Cardiac muscle cell (in vitro differentiated cells and primary cell): ENCODE data around the gene ENOX1. TPM values are rescaled to one million over a fixed set of nuclear protein-coding genes. Genes with fewer than 3 reads are reported as not detected.
A peak's percentile ranks its signal among the peaks of the same experiment; 100 is the strongest.

Experiments
- DNase-seq, 2 donors: peaks; one replicate each; pipeline versions ENCODE4 v3.0.0 to v3.0.0-alpha.2; 2010 to 2017; ENCODE audit warnings: low read depth in 1 of 2, low spot score in 1 of 2
- H3K27ac ChIP-seq: fragments of 200-600 bp; sonication (generic); 2 replicates; pipeline ENCODE4 v1.5.1; 2016
- H3K27me3 ChIP-seq: fragments of 200-600 bp; sonication (generic); 2 replicates; pipeline ENCODE4 v1.6.0; 2016; ENCODE audit warnings: control low read depth
- H3K36me3 ChIP-seq: fragments of 200-600 bp; sonication (generic); 2 replicates; pipeline ENCODE4 v1.5.1; 2016; ENCODE audit warnings: control low read depth
- H3K4me1 ChIP-seq: fragments of 200-600 bp; sonication (generic); 2 replicates; pipeline ENCODE4 v1.8.1; 2017; ENCODE audit warnings: low read depth, mild to moderate bottlenecking, mixed run types
- H3K4me3 ChIP-seq: fragments of 200-600 bp; sonication (generic); 2 replicates; pipeline ENCODE4 v1.5.1; 2016; ENCODE audit warnings: mild to moderate bottlenecking
- H3K9me3 ChIP-seq: fragments of 200-600 bp; sonication (generic); 2 replicates; pipeline ENCODE4 v1.5.1; 2017; ENCODE audit warnings: low read depth, mild to moderate bottlenecking, control low read depth
- polyA plus RNA-seq: library from polyadenylated mRNA; unstranded; fragments of >200 nt; fragmentation: Nextera tagmentation; extraction: Ambion mirVana; gene quantifications from 2 replicates; pipeline ENCODE4 v1.2.1, GENCODE V29; 2016
- total RNA-seq: library from RNA; depleted of rRNA; stranded (reverse); fragments of >200 nt; gene quantifications from 2 replicates; pipeline ENCODE4 v1.2.3, GENCODE V29; 2016
- TF ChIP-seq, protein P1 (sequence below): IDR thresholded peaks from 2 replicates; pipeline ENCODE4 v1.5.1; 2012; ENCODE audit warnings: low read depth, mild to moderate bottlenecking, low read length

ENOX1 gene
- total and polyA plus RNA-seq, 2 experiments from 2014 or later: 2.0 to 5.1 TPM

DNA sequence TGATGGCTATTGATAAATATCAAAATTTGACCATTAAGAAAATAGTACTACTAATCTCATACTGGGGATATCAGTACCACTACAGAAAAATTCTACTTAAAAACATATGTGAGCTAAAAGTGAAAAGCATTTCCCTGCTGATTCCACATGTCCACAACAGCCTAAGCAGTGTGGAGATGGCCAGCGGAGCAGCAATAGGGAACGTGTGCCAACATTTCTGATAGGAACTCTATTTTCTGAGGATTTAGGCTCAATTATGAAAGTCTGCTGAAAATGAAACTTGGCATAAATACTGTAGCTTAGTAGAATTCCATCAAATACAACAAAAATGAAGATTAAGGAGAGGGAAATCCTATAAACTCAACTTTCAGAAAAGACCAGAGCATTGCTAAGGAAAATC is 311.6 kb downstream of the ENOX1 start:
- H3K9me3 ChIP-seq: no peaks in the 10 kb centered on the region
- peak in 1 of 2 donors; percentile 16 for DNase-seq
- H3K4me1 ChIP-seq: peaks cover 27% of the 10 kb centered on the region
- no peak overlapping the region for H3K27ac ChIP-seq
- H3K36me3 ChIP-seq: no peaks in the 10 kb centered on the region
- no peak overlapping the region for H3K4me3 ChIP-seq
- H3K27me3 ChIP-seq: no peaks in the 10 kb centered on the region
- TF ChIP-seq, protein P1, sequence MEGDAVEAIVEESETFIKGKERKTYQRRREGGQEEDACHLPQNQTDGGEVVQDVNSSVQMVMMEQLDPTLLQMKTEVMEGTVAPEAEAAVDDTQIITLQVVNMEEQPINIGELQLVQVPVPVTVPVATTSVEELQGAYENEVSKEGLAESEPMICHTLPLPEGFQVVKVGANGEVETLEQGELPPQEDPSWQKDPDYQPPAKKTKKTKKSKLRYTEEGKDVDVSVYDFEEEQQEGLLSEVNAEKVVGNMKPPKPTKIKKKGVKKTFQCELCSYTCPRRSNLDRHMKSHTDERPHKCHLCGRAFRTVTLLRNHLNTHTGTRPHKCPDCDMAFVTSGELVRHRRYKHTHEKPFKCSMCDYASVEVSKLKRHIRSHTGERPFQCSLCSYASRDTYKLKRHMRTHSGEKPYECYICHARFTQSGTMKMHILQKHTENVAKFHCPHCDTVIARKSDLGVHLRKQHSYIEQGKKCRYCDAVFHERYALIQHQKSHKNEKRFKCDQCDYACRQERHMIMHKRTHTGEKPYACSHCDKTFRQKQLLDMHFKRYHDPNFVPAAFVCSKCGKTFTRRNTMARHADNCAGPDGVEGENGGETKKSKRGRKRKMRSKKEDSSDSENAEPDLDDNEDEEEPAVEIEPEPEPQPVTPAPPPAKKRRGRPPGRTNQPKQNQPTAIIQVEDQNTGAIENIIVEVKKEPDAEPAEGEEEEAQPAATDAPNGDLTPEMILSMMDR: no peak

DNA sequence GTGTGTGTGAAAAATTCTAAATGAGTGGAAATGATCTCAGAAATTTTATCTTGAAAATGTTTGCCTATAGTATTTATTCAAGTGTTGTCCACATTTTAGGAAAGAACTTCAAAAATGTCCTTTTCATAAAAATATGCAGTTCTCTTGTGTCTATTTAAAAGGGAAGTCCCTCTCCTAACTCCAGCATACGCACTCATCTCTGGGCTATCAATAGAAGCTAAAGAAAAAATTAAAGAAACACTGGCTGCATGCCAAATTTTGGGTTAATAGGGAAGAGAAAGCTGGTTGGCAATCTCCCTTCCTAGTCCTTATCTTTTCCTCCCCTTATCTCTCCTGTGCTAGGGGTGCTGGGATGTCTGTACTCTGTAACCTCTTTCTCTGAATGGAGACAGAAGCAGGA is 313.3 kb downstream of the ENOX1 start:
- DNase-seq: peak; percentile 24 to 78
- Histone ChIP-seq H3K27me3 (no peaks in the 10 kb centered on the region), H3K4me1 (peaks cover 27% of the 10 kb centered on the region), H3K27ac (peak overlapping the region; percentile 1), H3K9me3 (no peaks in the 10 kb centered on the region), H3K36me3 (no peaks in the 10 kb centered on the region), H3K4me3 (no peak overlapping the region)
- TF ChIP-seq, protein P1: no peak

DNA sequence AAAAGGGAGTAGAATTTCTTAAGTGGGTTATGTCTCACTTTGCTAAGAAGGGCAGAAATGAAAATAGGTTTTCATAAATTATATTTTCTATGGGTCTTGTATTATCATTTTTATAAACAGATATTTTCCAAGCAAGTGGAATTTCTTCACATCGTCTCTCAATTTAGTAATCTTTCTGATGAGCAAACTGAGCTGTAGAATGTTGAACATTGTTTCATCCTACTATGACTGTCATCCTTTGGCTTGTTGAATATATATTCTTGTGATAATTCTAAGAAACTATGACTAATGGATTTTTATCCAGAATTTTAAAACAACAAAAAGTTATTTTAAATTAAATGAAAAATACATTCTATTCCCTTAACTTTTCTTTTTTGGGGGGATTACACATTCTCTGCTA is 313.8 kb downstream of the ENOX1 start:
- DNase-seq: no peak
- no peaks in the 10 kb centered on the region for H3K36me3 ChIP-seq
- H3K27me3 ChIP-seq: no peaks in the 10 kb centered on the region
- peak overlapping the region; percentile 2 for H3K27ac ChIP-seq
- TF ChIP-seq, protein P1: no peak
- H3K9me3 ChIP-seq: no peaks in the 10 kb centered on the region
- H3K4me1 ChIP-seq: peaks cover 27% of the 10 kb centered on the region
- H3K4me3 ChIP-seq: no peak overlapping the region

DNA sequence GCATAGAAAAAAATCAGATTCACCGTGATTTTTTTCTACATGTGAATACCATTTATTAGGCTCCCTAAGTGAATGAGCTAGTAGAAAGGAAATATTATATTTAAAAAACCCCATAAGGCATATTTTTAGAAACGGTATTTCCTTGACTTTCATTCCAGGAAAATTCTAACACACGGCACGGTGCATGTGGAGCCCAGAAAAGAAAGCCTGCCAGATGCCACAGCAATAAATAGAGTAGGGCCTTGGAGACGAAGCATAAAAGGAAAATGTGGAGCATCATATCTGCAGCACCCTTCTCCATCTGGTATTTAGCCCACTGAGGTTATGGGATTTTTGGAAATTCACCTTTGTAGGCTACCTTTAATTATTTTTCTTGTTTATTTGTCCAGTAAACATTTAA is 314.4 kb downstream of the ENOX1 start:
- H3K27me3 ChIP-seq: no peaks in the 10 kb centered on the region
- peak in 1 of 2 donors; percentile 9 for DNase-seq
- no peaks in the 10 kb centered on the region for H3K36me3 ChIP-seq
- no peaks in the 10 kb centered on the region for H3K9me3 ChIP-seq
- H3K4me3 ChIP-seq: no peak overlapping the region
- peak overlapping the region; percentile 2 for H3K27ac ChIP-seq
- peaks cover 27% of the 10 kb centered on the region for H3K4me1 ChIP-seq
- TF ChIP-seq, protein P1: no peak

DNA sequence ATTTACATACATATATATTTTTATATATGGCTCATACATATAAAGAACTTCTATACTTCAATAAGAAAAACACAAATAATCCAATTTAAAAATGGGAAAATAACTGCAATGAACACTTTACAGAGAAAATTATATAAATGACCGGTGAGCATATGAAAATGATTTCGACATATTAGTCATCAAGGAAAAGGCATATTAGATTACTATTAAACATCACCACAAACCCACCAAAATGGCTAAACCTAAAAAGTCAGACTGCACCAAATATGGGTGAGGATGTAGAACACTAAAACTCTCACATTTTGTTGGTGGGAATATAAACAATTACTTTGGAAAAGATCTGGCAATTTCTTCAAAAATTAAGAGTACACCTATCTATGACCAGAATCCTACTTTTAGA is 316.2 kb downstream of the ENOX1 start:
- no peak for DNase-seq
- TF ChIP-seq, protein P1: no peak
- peaks cover 27% of the 10 kb centered on the region for H3K4me1 ChIP-seq
- H3K4me3 ChIP-seq: no peak overlapping the region
- no peaks in the 10 kb centered on the region for H3K36me3 ChIP-seq
- H3K27me3 ChIP-seq: no peaks in the 10 kb centered on the region
- H3K9me3 ChIP-seq: no peaks in the 10 kb centered on the region
- H3K27ac ChIP-seq: no peak overlapping the region

DNA sequence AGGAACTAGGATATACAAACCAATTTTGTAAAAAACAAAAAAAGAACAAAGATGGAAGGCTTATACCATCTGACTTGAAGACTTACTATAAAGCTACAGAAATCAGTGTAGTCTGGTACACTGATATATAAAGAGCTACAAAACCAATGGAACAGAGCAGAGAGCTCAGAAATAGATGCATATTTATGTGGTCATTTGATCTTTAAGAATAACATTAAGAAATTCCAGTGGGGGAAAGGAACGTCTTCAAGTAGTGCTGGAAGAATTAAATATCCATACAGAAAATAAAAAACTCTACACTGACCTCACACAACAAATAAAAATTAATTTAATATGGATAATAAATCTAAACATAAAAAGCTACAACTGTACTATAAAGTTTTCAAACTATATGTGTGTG is 317.0 kb downstream of the ENOX1 start:
- no peak overlapping the region for H3K4me3 ChIP-seq
- no peak for DNase-seq
- H3K27me3 ChIP-seq: no peaks in the 10 kb centered on the region
- TF ChIP-seq, protein P1: no peak
- peaks cover 27% of the 10 kb centered on the region for H3K4me1 ChIP-seq
- H3K9me3 ChIP-seq: no peaks in the 10 kb centered on the region
- H3K27ac ChIP-seq: no peak overlapping the region
- H3K36me3 ChIP-seq: no peaks in the 10 kb centered on the region
